ENCODE data around the gene NDUFS2. TPM values are rescaled to one million over a fixed set of nuclear protein-coding genes. Genes with fewer than 3 reads are reported as not detected.

NDUFS2 gene
- total RNA-seq, 2 experiments from 2014 or later = 62.9 to 72.1 TPM

DNA sequence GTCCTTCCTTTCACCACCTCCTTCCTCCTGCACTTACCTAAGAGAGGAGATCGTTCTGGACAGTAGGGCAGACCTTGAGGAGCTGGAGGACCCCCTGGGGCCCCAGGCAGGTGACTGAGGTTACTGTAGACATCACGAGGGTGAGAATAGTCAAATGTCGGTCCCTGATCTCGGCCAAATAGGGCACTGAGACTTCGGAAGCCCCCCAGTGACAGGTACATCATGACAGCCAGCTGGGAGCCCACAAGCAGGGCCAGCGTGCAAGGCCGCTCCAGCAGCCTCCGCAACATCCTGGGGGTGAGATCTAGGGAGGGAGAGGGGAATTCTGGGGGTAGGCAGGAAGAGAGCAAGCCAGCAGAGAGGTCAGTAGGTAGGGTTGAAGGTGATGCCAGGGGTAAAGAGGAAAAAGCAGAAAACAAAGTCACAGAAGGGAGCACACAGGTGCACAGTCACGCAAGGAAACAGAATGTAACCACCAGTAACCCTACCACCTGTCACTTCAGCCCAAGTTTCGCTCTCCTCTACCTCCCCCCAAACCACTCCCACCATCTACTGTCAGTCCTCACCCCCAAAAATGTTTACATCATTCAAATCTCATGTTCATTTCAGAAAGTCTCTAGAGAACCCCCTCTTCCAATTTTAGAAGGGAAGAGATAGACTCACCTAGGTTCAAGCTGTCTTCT lies 26.3 kb upstream of the NDUFS2 start:
- Histone ChIP-seq H2AFZ (ENCODE audit: low read length) (no peak overlapping the region), H3K9me3 (ENCODE audit: low read length) (no peaks in the 10 kb centered on the region), H3K4me2 (ENCODE audit: low read length) (peak overlapping the region; percentile 99), H3K9me2 (ENCODE audit: insufficient read depth, low read length) (no peaks in the 10 kb centered on the region), H3K27ac (ENCODE audit: low read depth, low read length, poor library complexity, severe bottlenecking) (peak overlapping the region; percentile 60), H3K4me1 (ENCODE audit: insufficient read depth, low read length, poor library complexity, severe bottlenecking) (peaks cover 29% of the 10 kb centered on the region), H3K79me2 (ENCODE audit: insufficient read depth, low read depth, low read length) (peaks cover 9% of the 10 kb centered on the region; the same call in 1 of the 2 replicates), H4K20me1 (ENCODE audit: insufficient read depth, low read length) (no peaks in the 10 kb centered on the region), H3K4me3 (ENCODE audit: low read depth, low read length, poor library complexity, severe bottlenecking) (peak overlapping the region; percentile 86), H3K36me3 (ENCODE audit: insufficient read depth, low read length) (peaks cover 46% of the 10 kb centered on the region)
- TF ChIP-seq, protein P1, sequence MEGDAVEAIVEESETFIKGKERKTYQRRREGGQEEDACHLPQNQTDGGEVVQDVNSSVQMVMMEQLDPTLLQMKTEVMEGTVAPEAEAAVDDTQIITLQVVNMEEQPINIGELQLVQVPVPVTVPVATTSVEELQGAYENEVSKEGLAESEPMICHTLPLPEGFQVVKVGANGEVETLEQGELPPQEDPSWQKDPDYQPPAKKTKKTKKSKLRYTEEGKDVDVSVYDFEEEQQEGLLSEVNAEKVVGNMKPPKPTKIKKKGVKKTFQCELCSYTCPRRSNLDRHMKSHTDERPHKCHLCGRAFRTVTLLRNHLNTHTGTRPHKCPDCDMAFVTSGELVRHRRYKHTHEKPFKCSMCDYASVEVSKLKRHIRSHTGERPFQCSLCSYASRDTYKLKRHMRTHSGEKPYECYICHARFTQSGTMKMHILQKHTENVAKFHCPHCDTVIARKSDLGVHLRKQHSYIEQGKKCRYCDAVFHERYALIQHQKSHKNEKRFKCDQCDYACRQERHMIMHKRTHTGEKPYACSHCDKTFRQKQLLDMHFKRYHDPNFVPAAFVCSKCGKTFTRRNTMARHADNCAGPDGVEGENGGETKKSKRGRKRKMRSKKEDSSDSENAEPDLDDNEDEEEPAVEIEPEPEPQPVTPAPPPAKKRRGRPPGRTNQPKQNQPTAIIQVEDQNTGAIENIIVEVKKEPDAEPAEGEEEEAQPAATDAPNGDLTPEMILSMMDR (conservative IDR thresholded peaks at IDR 0.05; ENCODE audit: low read length) = no peak
- TF ChIP-seq EZH2phosphoT487 (IDR thresholded peaks at IDR 0.05; ENCODE audit: borderline replicate concordance, low read depth, low read length) = no peak
- BruUV-seq (replicated peaks) = no TSS peak
- intact Hi-C loops (cut with micrococcal nuclease; ENCODE audit: unreplicated experiment) = no loop called here
- DNase-seq (ENCODE audit: low spot score) = peak; percentile 62
- POLR2A ChIA-PET = interaction anchor here (1.0 to 3.1 kb wide), 3 partner anchors 9 to 522 kb away, joined by 5 to 23 read pairs (median 5); partner anchors contain the start of genes PPOX and TOMM40L
- CTCF ChIA-PET (ENCODE audit: unreplicated experiment) = interaction anchor here (1.4 to 1.8 kb wide), 3 partner anchors 10 to 50 kb away, joined by 3 to 10 read pairs (median 4); partner anchors contain the start of genes DEDD, PPOX and TOMM40L

DNA sequence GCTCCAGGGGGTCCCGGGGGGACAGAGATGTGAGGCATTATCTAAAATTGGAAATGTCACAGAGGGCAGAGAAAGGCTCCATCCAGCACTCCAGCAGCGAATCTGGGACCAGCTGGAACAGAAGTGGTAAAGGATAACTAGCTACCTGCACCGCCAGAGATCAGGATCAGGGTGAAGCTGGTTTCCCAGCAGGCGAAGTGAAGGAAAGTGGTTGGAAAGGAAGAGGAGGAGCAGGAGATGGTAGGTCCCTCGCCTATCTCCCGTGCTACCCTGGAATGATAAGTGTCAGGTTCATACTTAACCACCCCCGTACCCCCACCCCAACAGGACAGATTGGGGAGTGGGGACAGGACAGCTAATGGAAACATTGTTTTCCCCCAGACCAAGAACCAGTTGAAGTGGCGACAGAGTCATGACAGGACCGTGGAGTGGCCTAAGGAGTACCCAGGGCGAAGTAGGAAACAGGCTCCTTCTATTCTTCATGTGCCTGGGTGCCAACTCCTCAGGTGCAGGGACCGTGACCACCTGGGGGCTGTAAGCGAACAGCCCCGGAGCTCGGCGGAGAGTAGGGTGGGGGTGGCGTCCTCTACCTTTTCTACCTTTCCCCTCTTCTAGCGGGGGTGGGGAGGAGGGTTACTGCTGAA lies 25.6 kb upstream of the NDUFS2 start:
- H2AFZ ChIP-seq (ENCODE audit: low read length) = peak overlapping the region; percentile 51
- no TSS peak for BruUV-seq (replicated peaks)
- no peaks in the 10 kb centered on the region for H3K9me2 ChIP-seq (ENCODE audit: insufficient read depth, low read length)
- CTCF ChIA-PET (ENCODE audit: unreplicated experiment) = interaction anchor here (0.6 to 1.8 kb wide), 5 partner anchors 10 to 131 kb away, joined by 3 to 15 read pairs (median 4); partner anchors contain the start of genes DEDD, PPOX and TOMM40L
- intact Hi-C loops (cut with micrococcal nuclease; ENCODE audit: unreplicated experiment) = loop anchor here (1.0 kb wide), 2 partner anchors 10 to 49 kb away; partner anchors contain the start of gene PPOX
- no peaks in the 10 kb centered on the region for H3K9me3 ChIP-seq (ENCODE audit: low read length)
- peak overlapping the region; percentile 60 for H3K27ac ChIP-seq (ENCODE audit: low read depth, low read length, poor library complexity, severe bottlenecking)
- H3K79me2 ChIP-seq (ENCODE audit: insufficient read depth, low read depth, low read length) = peaks cover 9% of the 10 kb centered on the region; the same call in 1 of the 2 replicates
- H3K36me3 ChIP-seq (ENCODE audit: insufficient read depth, low read length) = peaks cover 39% of the 10 kb centered on the region
- POLR2A ChIA-PET = interaction anchor here (0.6 to 3.1 kb wide), 5 partner anchors 10 to 523 kb away, joined by 3 to 23 read pairs (median 5); partner anchors contain the start of genes PPOX and TOMM40L
- peak; percentile 28 for DNase-seq (ENCODE audit: low spot score)
- H4K20me1 ChIP-seq (ENCODE audit: insufficient read depth, low read length) = no peaks in the 10 kb centered on the region
- H3K4me1 ChIP-seq (ENCODE audit: insufficient read depth, low read length, poor library complexity, severe bottlenecking) = peaks cover 29% of the 10 kb centered on the region
- H3K4me2 ChIP-seq (ENCODE audit: low read length) = peak overlapping the region; percentile 99
- peak overlapping the region; percentile 86 for H3K4me3 ChIP-seq (ENCODE audit: low read depth, low read length, poor library complexity, severe bottlenecking)
- TF ChIP-seq, protein P1 (conservative IDR thresholded peaks at IDR 0.05; ENCODE audit: low read length) = no peak
- TF ChIP-seq EZH2phosphoT487 (IDR thresholded peaks at IDR 0.05; ENCODE audit: borderline replicate concordance, low read depth, low read length) = no peak

Measured in OCI-LY7 (cell line).